GM21423 (cell line): ENCODE data around the gene SLC39A13.

Experiments used
- ATAC-seq: cut with Tn5 transposase; IDR thresholded peaks from one replicate; pipeline ENCODE4 v1.9.1; 2021; ENCODE audit warnings: mild to moderate bottlenecking, moderate library complexity; ENCODE audit not compliant: unreplicated experiment

The SLC39A13 gene

DNA sequence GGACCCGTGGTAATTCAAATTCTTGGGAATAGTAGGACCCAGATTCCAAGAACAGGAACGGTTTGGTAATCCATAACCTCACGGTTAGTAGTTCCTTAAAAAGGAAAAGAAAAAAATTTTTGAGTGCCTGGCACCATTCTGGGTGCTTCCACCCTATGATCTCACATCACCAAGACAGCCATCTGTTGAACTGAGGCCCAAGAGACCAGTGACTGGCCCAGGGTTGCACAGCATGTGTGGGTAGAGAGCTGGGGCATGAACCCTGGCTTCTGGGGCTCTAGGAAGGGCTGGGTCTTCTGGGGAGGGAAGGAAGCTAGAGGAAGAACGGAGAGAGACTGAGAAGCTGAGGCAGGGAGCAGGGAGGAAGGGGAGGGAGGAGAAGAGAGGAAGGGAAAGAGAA lies 25.3 kb upstream of the SLC39A13 start:
- ATAC-seq = no peak

DNA sequence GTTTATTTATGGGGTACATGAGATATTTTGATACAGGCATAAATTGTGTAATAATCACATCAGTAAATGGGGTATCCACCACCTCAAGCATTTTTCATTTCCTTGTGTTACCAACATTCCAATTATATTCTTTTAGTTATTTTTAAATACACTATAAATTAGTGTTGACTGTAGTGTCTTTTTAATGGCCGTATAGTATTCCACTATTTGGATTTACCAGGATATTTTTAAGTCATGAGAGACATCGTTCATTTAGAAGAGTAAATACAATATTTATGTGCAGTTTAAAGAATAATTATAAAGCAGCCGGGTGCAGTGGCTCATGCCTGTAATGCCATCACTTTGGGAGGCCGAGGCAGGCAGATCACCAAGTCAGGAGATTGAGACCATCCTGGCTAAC lies 23.9 kb upstream of the SLC39A13 start:
- ATAC-seq = no peak

DNA sequence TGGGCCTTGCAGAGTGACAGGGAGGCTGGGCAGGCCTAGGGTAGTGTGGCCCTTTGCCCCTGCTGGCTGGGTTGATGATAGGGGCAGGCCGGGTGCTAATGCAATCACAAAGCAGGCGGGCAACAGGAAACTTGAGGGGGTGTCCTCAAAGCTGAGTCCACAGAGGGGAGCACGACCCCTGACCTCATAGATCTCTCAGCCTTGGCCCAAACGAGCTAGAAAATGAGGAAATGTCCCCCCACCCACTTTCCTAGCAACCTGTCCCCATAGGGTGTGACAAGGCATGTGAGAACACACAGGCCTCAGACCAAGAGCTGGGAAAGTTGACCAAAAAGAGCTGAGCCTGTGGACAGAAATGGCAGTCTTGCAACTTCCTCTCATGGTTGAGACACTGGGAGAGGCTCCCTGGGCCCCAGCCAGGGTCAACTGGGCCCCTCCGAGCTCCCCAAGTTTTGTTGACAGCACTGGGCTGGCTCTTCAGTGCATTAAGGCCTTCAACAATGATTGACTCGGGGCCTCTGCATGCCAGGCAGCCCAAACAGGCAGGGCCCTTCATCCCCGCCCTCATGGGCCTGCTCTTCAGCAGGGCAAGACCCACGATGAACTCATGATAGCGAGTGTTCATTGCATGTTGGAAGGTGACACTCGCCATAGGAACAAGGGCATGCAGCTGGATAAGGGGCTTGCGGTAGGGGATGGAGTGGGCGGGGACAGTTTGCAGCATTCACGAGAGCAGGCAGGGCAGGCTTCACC lies 20.3 kb upstream of the SLC39A13 start:
- no peak for ATAC-seq

DNA sequence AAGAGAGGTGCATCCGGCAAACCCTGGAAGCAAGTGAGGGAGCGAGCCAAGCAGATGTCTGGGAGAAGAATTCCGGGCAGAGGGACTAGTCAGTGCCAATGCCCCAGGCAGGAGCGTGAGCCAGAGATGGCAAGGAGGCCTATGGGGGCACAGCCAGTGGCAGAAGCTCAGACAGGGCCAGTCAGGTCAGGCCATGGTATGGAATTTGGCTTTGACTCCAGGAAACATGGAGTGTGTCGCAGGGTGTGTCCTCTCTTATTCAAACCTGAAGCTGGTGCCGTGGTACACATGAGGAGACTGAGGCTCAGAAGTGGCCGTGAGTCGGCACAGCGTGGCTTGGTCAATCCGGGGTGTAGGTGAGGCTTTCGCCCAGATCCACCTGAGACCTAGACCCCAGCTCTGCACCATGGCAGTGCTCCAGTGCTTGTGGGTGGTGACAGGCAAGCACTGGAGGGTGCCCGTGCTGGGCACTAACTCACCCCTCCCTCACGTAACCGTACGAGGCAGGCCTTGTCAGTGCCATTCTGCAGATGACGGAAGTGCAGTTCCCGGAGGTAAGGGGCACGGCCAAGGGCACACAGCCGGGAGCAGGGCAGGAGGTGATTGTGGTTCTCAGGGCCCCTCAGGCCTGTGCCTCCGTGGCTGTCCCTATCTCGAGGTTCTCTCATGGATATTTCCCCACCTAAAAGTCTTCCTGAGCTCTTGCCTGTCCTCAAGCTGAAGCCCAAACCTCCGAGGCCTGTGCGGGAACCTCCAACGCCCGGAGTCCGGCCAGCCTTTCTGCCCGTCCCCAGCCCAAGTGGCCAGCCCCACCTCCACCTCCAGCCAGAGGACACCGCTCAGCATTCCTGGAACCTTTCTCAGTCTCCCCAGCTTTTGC lies 19.5 kb upstream of the SLC39A13 start:
- no peak for ATAC-seq

DNA sequence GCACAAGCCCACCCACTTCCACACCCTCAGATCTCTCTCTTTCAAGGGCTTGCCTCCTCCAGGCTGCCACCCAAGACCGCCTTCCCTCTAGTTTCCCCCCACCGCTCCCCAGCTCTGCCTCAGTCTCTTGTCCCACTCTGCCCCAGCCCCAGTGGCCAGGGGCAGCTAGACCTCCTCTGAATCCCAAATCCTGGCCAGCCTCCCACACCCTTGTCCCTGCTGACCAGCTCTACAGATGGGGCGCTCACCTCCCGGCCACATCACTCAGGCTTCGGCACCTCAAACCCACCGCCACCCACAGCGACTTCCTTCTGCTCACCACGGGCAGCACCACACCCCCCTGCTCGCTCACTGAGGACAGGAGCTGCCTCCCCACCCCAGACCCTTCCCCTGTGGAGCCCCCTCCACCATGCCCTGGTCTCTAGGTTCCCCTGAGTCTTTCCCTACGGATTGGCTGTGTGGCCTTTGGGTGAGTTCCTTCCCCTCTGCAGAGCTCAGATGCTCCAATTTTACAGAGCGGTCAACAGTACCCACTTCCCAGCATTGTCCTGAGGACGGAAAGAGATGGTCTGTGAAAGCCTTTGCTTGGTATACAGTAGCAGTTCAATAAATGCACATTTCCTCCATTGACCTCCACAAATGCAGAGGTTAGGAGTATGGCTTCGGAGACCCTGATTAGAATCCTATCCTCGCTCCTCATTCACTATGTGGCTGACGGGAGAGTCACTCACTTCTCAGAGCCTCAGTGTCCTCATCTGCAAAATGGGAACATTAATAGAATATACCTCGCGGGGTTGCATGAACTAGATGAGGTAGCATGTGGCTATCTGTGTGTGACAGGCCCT lies 18.6 kb upstream of the SLC39A13 start:
- ATAC-seq = no peak

DNA sequence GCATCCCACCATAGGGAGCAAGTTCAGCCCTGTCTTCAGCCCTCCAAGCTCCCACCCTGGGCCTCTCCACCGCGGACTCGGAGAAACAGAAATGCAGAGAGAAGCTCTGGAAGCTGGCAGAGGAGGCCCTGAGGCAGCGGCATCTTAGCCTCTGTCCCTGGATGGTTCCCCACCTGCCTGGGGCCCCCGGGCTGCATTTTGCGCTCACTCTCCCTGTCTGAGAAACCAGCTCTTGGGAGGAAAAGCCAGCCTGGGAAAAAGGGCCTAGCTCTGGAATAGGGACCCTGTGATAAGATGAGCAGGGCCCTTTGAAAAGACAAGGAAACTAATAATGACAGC lies 18.0 kb upstream of the SLC39A13 start:
- ATAC-seq = no peak

DNA sequence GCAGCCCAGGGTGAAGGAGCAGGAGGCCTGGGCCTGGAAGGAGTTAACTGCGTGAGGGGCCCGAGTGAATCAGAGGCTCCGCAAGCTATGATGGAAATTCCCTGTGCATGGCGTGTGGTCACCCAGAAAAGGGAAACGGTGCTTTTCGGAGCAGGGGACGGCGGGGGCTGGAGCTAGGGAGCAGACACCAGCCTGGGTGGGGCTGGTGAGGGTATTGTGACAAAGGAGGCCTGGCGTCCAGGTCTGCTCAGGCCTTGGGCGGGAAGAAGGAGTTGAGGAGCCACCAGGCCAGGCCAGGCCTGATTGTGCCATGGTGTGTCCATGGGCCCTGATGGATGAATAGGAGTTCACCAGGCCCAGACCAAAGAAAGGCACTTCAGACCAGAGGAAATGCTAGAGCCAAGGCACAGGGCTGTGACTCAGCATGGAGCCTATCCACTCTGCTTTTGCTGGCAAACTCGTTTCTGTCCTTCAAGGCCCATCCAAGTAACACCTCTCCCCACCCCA lies 17.3 kb upstream of the SLC39A13 start:
- ATAC-seq = no peak

DNA sequence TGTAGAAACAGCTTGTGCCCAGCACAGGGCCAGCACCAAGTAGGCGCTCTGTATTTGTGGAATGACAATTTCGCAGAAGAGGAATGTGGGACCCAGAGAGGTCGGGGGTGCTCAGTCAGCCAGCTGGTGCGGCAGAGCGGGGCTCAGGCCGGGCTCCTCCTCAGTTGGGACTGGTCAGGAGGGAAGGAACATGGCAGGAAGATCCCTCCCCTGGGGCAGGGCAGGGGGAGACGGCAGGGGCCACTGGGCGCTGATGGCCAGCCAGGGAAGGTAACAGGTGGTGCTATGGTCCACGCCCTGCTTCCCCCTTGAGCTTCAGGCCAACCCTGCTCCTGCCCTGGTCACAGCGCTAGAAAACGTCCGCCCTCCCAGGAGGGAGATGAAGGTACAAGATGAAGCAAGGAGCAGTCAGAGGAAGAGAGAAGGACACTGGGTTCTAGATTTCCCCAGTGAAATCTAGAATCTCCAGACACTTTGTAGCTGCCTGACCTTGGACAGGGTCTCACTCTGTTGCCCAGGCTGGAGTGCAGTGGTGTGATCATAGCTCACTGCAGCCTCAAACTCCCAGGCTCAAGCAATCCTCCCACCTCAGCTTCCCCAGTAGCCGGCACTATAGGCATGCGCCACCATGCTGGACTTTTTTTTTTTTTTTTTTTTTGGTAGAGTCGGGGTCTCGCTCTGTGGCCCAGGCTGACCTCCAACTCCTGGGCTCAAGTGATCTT lies 16.5 kb upstream of the SLC39A13 start:
- no peak for ATAC-seq

DNA sequence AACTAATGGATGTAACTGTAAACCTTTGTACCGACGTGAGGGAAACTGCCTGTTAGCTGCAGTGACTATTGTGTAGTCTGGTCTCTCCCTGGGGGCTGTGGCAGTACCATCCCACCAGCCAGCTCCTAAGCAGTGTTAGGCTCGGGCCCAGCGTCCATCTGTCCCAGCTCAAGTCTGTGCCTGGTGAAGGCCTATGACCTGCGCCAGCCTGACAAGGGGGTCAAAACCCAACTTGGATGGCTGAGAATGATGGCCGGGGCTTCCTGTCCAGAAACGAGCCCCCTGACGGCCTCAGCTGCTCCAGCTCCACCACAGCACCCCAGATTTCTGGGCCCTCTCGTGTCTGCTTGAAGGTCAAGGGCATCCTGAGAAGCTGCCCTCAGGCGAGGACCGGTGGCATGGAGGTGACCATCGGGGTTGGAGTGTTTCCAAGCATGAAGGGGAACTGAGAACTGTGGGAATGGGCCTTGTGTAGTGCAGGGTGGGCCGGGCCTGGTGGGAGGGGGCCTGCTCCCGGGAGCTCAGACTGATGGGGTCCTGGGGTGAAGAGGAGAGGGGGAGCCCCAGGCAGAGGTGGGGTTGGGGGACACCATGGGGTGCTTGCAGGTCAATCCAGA lies 15.7 kb upstream of the SLC39A13 start:
- ATAC-seq = no peak

DNA sequence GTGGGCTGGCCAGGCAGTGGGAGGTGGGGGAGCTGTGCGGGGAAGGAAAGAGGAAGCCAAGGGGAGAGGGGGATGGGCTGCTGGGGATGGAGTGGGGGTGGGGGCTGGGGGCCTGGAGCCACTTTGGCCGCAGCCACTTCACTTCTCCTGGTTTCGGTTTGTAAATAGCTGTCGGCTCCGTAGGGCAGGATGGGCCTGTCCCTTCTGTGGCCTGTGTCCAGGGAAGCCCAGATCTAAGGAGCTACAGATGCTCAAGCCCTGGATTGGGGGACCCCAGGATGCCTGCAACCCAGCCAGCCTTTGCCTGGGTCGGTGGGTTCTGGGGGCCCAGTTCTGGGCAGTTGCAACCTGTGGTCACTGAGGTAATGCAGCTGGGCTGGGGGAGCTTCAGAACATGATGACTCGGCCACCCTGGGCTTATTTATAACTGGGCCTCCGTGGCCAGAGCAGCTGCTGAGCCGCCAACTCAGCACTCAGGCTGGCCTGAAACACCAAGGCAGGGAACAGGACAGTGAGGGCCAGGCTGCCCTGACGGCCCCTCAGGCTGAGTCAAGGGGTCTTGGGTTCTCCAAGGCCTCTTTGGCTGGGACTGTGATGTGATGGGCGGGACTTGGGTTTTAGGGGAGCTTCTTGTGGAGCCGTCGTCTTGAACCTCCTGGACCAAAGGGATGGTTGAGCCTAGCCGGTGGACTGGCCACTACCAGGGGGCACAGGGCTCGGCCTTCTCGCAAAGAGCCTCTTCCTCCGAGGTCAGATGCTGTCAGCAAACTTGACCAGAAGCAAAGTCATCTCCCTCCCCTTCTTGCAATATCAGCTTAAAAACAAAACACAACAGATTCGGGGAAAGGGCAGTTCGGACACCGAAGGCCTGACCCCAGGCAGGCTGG lies 15.0 kb upstream of the SLC39A13 start:
- no peak for ATAC-seq

DNA sequence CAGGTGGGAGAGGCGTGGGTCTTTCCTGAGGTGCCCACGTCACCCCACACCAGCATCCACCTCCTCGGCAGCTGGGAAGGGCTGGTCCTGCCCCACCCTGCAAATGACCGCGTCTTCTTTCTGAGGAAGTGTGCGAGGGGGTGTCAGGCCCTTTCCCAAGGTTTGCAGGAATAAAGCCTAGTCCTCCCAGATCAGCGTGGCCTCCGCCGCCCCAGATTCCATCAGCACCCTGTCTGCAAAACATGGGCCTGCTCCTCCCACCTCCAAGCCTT lies 14.4 kb upstream of the SLC39A13 start:
- no peak for ATAC-seq

DNA sequence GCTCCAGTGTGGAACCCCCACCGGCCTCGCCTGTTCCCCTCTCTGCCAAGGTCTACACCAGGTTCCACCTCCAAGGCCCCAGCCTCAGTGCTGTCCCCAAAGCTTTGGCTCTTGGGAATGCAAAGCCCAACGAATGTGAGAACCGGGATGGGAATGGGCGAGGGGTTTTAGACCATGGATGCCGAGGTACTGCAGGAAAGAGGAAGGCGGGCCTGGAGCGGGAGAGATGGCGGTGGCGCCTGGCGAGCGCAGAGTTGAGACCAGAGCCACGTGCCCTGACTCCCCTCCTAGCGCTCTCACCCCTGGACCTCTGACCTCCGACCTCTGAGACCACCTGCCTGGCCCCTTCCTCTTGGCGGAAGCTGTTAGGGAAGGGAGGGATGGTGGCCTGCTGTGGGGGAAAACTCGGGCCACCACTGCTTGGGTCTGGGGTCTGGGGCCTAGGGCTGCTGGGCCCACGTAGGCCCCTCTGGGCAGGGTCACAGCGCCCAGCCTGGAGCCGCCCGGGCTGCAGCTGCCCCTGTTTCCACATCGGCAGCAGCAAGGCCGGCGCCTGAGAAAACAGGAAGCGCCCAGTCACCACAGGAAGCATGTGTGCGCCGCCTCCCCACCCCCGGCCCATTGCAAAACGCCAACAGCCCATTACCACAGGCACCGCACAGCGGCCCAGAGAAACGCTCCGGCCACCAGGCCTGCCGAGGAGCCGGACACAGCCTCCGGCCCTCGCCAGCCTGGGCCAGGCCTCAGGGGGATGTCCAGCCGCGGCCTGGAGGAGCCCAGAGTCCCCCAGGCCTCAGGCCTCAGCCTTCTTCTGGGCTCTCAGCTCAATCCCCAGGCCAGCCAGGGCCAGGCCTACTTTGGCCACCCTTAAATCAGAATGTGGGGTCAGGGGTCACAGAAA lies 13.8 kb upstream of the SLC39A13 start:
- peak; percentile 60 for ATAC-seq

DNA sequence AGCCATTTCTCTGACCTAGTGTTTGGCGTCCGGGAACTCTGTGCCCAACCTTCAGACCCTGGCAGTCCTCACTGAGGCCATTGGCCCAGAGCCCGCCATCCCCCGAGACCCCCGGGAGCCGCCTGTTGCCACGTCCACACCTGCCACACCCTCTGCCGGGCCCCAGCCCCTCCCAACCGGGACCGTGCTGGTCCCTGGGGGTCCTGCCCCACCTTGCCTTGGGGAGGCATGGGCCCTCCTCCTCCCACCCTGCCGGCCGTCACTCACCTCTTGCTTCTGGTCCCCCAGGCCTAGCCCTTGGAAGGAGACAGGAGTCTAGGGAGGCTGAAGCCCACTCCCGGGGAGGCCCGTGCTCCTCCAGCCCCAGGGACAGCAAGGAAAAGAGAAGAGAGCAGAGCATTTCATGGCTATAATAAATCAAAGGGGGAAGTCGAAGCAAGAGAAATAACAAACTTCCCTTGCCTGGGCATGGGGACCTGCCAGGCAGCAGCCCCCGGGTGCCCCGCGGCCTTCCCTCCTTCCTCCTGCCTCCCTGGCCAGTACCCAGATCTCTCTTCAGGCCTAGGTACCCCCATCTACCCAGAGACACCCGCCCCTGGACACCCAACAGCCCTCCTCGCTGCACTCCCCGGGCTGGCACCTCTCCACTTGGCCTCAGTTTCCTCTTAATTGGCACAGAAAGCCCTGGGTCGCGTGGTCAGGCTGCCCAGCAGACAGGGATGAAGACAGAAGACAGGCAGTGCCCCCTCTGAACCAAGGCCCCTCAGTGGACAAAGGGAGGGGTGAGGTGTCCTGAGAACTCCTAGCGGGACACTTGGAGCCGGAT lies 13.0 kb upstream of the SLC39A13 start:
- ATAC-seq = no peak

DNA sequence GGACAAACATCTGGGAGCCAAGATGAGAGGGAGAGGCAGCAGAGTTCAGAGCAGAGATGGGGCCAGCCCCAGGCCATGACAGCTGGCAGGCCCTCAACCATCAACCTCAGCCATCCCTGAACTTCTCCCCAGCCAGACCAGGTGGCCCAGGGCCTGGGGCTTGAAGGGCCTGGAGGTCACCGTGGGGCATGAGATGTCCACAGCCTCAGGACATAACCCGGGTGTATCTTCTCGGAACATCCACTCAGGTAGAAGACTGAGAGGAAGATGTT lies 12.4 kb upstream of the SLC39A13 start:
- ATAC-seq = no peak

DNA sequence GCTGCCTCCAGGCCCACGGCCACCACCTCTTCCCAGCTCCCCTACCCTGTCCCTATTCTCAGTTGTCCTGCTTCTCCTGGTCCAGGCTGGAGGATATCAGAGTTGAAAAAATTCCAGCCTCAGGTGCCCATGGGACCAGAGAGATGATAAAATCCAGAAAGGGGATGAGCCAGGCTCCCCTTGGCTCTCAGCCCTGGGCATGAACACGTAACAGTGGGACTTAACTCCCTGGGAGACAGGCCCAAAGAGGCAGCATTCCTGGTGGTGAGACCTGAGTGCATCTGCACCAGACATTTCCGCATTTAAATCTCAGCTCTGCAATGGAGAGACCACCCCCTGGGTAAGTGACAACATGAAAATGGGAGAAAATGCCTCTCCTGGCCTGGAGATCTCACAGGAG lies 10.4 kb upstream of the SLC39A13 start:
- ATAC-seq = no peak

DNA sequence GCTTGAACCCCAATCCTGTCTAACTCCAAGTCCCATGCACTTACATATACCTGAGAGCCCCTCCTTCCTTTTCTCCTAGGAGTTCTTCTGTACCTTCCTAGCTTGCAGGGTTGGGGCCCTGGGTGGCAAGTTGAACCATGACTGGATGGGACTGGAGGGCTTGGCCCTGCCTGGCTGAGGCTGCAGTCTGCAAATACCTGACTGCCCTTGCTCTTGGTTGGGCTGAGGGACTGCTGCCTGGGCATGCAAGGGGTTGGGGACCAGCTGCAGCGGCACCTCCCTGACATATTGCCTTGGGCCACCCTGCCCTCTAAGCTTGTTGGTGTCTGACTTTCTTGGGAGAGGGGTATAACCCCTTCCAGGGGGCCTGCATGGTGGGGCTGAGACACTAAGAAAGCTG lies 9.8 kb upstream of the SLC39A13 start:
- ATAC-seq = no peak

DNA sequence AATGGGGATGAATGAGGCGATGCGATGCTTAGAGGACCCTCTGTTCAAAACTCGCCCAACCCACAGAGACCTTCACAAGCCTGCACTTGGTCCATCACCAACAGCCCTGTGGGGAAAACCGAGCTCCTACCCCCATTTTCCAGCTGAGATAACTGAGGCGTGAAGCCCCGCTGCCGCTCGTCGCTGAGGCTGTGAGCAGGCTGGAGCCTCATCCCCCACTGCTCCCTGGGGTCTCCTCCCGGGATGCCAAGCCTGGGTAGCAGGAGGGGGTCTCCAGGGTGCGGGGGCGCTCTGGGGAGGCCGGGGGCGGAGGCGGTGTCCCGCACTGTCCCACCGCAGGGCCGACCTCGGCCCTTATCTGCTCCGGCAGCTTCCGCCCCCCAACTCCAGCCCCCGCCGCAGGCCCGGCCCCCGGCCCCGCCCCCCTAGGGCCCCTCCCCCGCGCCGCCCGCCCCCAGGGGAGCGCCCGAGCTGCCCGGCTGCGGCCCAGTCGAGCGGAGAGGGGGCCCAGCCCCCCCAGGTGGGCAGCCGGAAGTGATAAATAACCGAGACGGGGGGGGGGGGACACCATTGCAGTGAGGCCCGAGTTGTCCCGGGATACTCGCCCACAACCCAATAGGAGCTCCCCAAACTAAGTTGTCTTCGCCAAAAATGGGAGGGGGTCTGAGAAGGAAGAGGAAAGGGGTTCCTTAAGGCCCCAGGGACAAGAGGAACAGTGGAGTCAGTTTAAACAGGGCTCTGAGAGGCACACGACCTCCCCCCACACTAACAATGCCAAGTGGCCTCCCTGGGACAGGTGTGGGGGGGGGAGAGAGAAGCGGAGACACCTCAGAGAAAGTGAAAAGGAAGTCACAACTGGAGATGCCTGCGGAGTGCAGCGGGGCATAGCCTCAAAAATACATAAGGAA lies 8.3 kb upstream of the SLC39A13 start:
- ATAC-seq = peak; percentile 46
